Panc1 (cell line): ENCODE data around the gene COL23A1. TPM values are rescaled to one million over a fixed set of nuclear protein-coding genes. Genes with fewer than 3 reads are reported as not detected.

ENCODE experiments used
- ATAC-seq: fragments of 200-7000 bp; cut with Tn5 transposase; 2 replicates; pipeline ENCODE4 v1.9.1; 2020; ENCODE audit warnings: mild to moderate bottlenecking, moderate library complexity
- BruUV-seq: library from RNA; stranded (reverse); fragments of 400-500 nt; replicated peaks from 2 replicates; lab custom pipeline; 2021; lab: Mats Ljungman, UMichigan
- CTCF ChIA-PET: fragments of 300-600 bp; sonication (Branson Sonifier 250); formaldehyde crosslinking; loops from one replicate; lab custom pipeline; 2022; ENCODE audit warnings: antibody characterized with exemption; lab: Charles Lee
- POLR2A ChIA-PET: fragments of 300-600 bp; sonication (Branson Sonifier 250); formaldehyde crosslinking; loops from one replicate; lab custom pipeline; 2022; ENCODE audit warnings: antibody characterized with exemption; lab: Charles Lee
- DNase-seq: peaks from one replicate; pipeline ENCODE4 v3.0.0-alpha.2; 2010; ENCODE audit warnings: low read depth, low spot score
- H3K27ac ChIP-seq: 2 replicates; pipeline ENCODE4 v1.5.1; 2011; ENCODE audit warnings: mild to moderate bottlenecking, low read length, inconsistent platforms
- H3K27me3 ChIP-seq: fragments of 200-500 bp; sonication (Bioruptor generic); 2 replicates; pipeline ENCODE4 v1.6.0; 2014; ENCODE audit warnings: low read length, inconsistent platforms; ENCODE audit not compliant: control insufficient read depth, insufficient read depth
- H3K36me3 ChIP-seq: fragments of 200-500 bp; sonication (Bioruptor generic); 2 replicates; pipeline ENCODE4 v1.5.1; 2014; ENCODE audit warnings: inconsistent platforms, mild to moderate bottlenecking, low read length, moderate library complexity; ENCODE audit not compliant: control insufficient read depth, insufficient read depth
- H3K4me1 ChIP-seq: 2 replicates; pipeline ENCODE4 v1.5.1; 2011; ENCODE audit warnings: inconsistent platforms, mild to moderate bottlenecking, low read length, moderate library complexity; ENCODE audit not compliant: control insufficient read depth, insufficient read depth
- H3K4me3 ChIP-seq, 2 experiments: 2 replicates each; pipeline ENCODE4 v1.5.1; 2011 to 2012; ENCODE audit warnings: low read depth in 2 of 2, low read length in 2 of 2, mild to moderate bottlenecking in 2 of 2, inconsistent platforms in 1 of 2, moderate library complexity in 1 of 2
- H3K9me3 ChIP-seq: fragments of 200-500 bp; sonication (Bioruptor generic); 2 replicates; pipeline ENCODE4 v1.5.1; 2014; ENCODE audit warnings: low read depth, mild to moderate bottlenecking, inconsistent platforms, low read length, moderate library complexity; ENCODE audit not compliant: control insufficient read depth, insufficient read depth
- CTCF ChIP-seq: fragments of 450-650 bp; IDR thresholded peaks from 2 replicates; pipeline ENCODE4 v1.5.1; 2017; ENCODE audit warnings: mild to moderate bottlenecking
- POLR2AphosphoS5 ChIP-seq: IDR thresholded peaks from 2 replicates; pipeline ENCODE4 v1.6.1; 2012; ENCODE audit warnings: mild to moderate bottlenecking, low read depth, low read length, moderate library complexity
- REST ChIP-seq, 2 experiments: IDR thresholded peaks; 2 replicates each; pipeline ENCODE4 v1.6.1; 2011 to 2012; ENCODE audit warnings: low read depth in 2 of 2, control low read depth in 1 of 2, low read length in 1 of 2, mild to moderate bottlenecking in 1 of 2, moderate library complexity in 1 of 2; ENCODE audit not compliant: insufficient read depth in 1 of 2
- SIN3A ChIP-seq: IDR thresholded peaks from 2 replicates; pipeline ENCODE4 v1.6.1; 2012; ENCODE audit warnings: low read depth, mild to moderate bottlenecking, low read length, moderate library complexity, borderline replicate concordance; ENCODE audit not compliant: insufficient read depth
- TCF7L2 ChIP-seq: IDR thresholded peaks from 2 replicates; pipeline ENCODE4 v1.6.1; 2011; ENCODE audit warnings: mild to moderate bottlenecking, low read depth, low read length, inconsistent platforms
- in situ Hi-C: cut with HindIII; loops from 2 replicates; pipeline ENCODE4 v1.10.0; 2016; ENCODE audit warnings: low sequenced_read_pairs, low pct_unique_long_range_greater_than_20kb
- intact Hi-C: fragments of 100-400 bp; cut with micrococcal nuclease; formaldehyde crosslinking; loops from one replicate; pipeline ENCODE4 v1.10.0; 2022; ENCODE audit not compliant: unreplicated experiment
- total RNA-seq: library from RNA; stranded (reverse); gene quantifications from one replicate; pipeline ENCODE4 v1.2.1, GENCODE V29; 2021; ENCODE audit not compliant: unreplicated experiment

The COL23A1 gene
- total RNA-seq, 1 experiment from 2014 or later: 0.05 TPM

- in situ Hi-C loops: no loop called here
- Histone ChIP-seq H3K4me1 (no peaks in the 10 kb centered on the region), H3K27me3 (no peaks in the 10 kb centered on the region), H3K27ac (no peak overlapping the region), H3K9me3 (no peaks in the 10 kb centered on the region), H3K4me3 (no peak overlapping the region), H3K36me3 (no peaks in the 10 kb centered on the region)
- no TSS peak for BruUV-seq
- DNase-seq: no peak
- no peak for ATAC-seq
- ChIA-PET CTCF (interaction anchor here (0.5 to 0.7 kb wide), 2 partner anchors 12 to 126 kb away, joined by 7 to 13 read pairs; no protein-coding TSS in a partner anchor), POLR2A (interaction anchor here (0.6 kb wide), 1 partner anchor 8 kb away, joined by 15 read pairs; no protein-coding TSS in a partner anchor)
- intact Hi-C loops: no loop called here
- TF ChIP-seq REST (IDR thresholded peaks at IDR 0.05; ENCODE audit: insufficient read depth in 1 of 2, low read depth in 2 of 2, low read length in 1 of 2): no peak
- no peak for TF ChIP-seq SIN3A
- TF ChIP-seq TCF7L2: no peak
- no peak for TF ChIP-seq POLR2AphosphoS5
- TF ChIP-seq CTCF: no peak
Measured at GRCh38 chr5:178192787-178193186, 397.4 kb downstream of the COL23A1 start.

GRCh38 chr5:178192244-178192643, 397.9 kb downstream of the COL23A1 start:
- no peak overlapping the region for H3K27ac ChIP-seq
- no peaks in the 10 kb centered on the region for H3K4me1 ChIP-seq
- H3K4me3 ChIP-seq: no peak overlapping the region
- CTCF ChIA-PET: no interaction called here
- no peaks in the 10 kb centered on the region for H3K36me3 ChIP-seq
- no peak for ATAC-seq
- POLR2A ChIA-PET: no interaction called here
- BruUV-seq: no TSS peak
- no peak for DNase-seq
- intact Hi-C loops (no loop called here), in situ Hi-C loops (no loop called here)
- H3K9me3 ChIP-seq: no peaks in the 10 kb centered on the region
- no peaks in the 10 kb centered on the region for H3K27me3 ChIP-seq
- no peak for TF ChIP-seq POLR2AphosphoS5
- TF ChIP-seq CTCF: no peak
- TF ChIP-seq TCF7L2: no peak
- no peak for TF ChIP-seq SIN3A
- no peak for TF ChIP-seq REST (IDR thresholded peaks at IDR 0.05; ENCODE audit: insufficient read depth in 1 of 2, low read depth in 2 of 2, low read length in 1 of 2)
